Ammon's horn (tissue), 1 donor: ENCODE results near the gene FAT1.

Experiments used
- DNase-seq: peaks from one replicate; pipeline ENCODE4 v3.0.0-alpha.2; 2016; ENCODE audit warnings: low spot score

The FAT1 gene

GRCh38 chr4:186569533-186570192 is 154.0 kb downstream of the FAT1 start:
- DNase-seq: no peak

GRCh38 chr4:186566068-186566467 is 157.6 kb downstream of the FAT1 start:
- DNase-seq: no peak

GRCh38 chr4:186563761-186564160 is 159.9 kb downstream of the FAT1 start:
- DNase-seq: no peak

- DNase-seq: no peak
Measured at GRCh38 chr4:186561748-186562147, 161.9 kb downstream of the FAT1 start.

GRCh38 chr4:186560647-186561046 is 163.0 kb downstream of the FAT1 start:
- DNase-seq: no peak

- no peak for DNase-seq
Measured at GRCh38 chr4:186557486-186557885, 166.2 kb downstream of the FAT1 start.

- DNase-seq: no peak
Measured at GRCh38 chr4:186557061-186557460, 166.6 kb downstream of the FAT1 start.

- DNase-seq: no peak
Measured at GRCh38 chr4:186554914-186555827, 168.5 kb downstream of the FAT1 start, which contains the start of gene MTNR1A. Gene MTNR1A, minus strand, starts transcription at chr4:186555567. Its CDS starts 202 bp downstream, at chr4:186555365.

GRCh38 chr4:186554539-186554913 is 169.1 kb downstream of the FAT1 start:
- DNase-seq: peak; percentile 7

- DNase-seq: no peak
Measured at GRCh38 chr4:186553717-186554116, 169.9 kb downstream of the FAT1 start.

GRCh38 chr4:186551849-186552248 is 171.8 kb downstream of the FAT1 start:
- DNase-seq: no peak

- DNase-seq: no peak
Measured at GRCh38 chr4:186545436-186545835, 178.2 kb downstream of the FAT1 start.

- DNase-seq: no peak
Measured at GRCh38 chr4:186543206-186543605, 180.4 kb downstream of the FAT1 start.

- no peak for DNase-seq
Measured at GRCh38 chr4:186541801-186542200, 181.9 kb downstream of the FAT1 start.

- no peak for DNase-seq
Measured at GRCh38 chr4:186537843-186538521, 185.7 kb downstream of the FAT1 start.
